ENCODE results near the gene BPNT1. TPM values are rescaled to one million over a fixed set of nuclear protein-coding genes. Genes with fewer than 3 reads are reported as not detected.

The BPNT1 gene
- total and polyA plus RNA-seq, 3 donors from 2014 or later = 22.0 to 28.7 (median 23.1) TPM

- intact Hi-C loops (cut with DNase I; ENCODE audit: low total_unique reads) = no loop called here
- peak in 1 of 3 experiments; percentile 9 for TF ChIP-seq CTCF (IDR thresholded peaks at IDR 0.05)
- no peak for TF ChIP-seq POLR2A (IDR thresholded peaks at IDR 0.05)
- Histone ChIP-seq H3K27me3 (no peaks in the 10 kb centered on the region), H3K27ac (no peak overlapping the region), H3K4me1 (no peaks in the 10 kb centered on the region), H3K36me3 (ENCODE audit: low read depth, missing control alignments) (no peaks in the 10 kb centered on the region), H3K4me3 (no peak overlapping the region), H3K9me3 (no peaks in the 10 kb centered on the region)
- no peak for DNase-seq
- WGBS, 2 donors = 36 to 57% methylated on average over 3 of the region's 3 CpGs
Observed at GRCh38 chr1:220012259-220012658, 77.3 kb downstream of the BPNT1 start.

- Histone ChIP-seq H3K9me3 (no peaks in the 10 kb centered on the region), H3K27me3 (no peaks in the 10 kb centered on the region), H3K36me3 (ENCODE audit: low read depth, missing control alignments) (no peaks in the 10 kb centered on the region), H3K27ac (no peak overlapping the region), H3K4me3 (no peak overlapping the region), H3K4me1 (no peaks in the 10 kb centered on the region)
- intact Hi-C loops (cut with DNase I; ENCODE audit: low total_unique reads) = no loop called here
- TF ChIP-seq POLR2A (IDR thresholded peaks at IDR 0.05) (no peak), CTCF (IDR thresholded peaks at IDR 0.05) (no peak)
- no peak for DNase-seq
Observed at GRCh38 chr1:220011620-220012019, 78.0 kb downstream of the BPNT1 start.

MicroRNAs encoded within 50 kb of the gene (microRNA counts, 767-probe panel; counts per million panel counts)
- microRNA hsa-miR-194-5p = 0 to 152 counts per million in 2 donors
- 0 to 152 counts per million in 2 donors for microRNA hsa-miR-215

Small RNAs within 50 kb of the gene (microRNA-seq; reads per million reads assigned to microRNA genes)
- 6.2 to 7.6 reads per million in 2 donors for gene MIR194-1 (ENCODE audit: borderline number of aligned reads in 2 of 2, borderline replicate concordance in 1 of 2)
- gene MIR215 (ENCODE audit: borderline number of aligned reads in 2 of 2, borderline replicate concordance in 1 of 2) = 9.0 to 11.0 reads per million in 2 donors

Small RNAs within 50 kb of the gene (small RNA-seq; reads per million reads assigned to genes)
- gene MIR194-1 (0 to 0.19 reads per million in 2 donors), gene MIR215 (3.0 to 4.4 reads per million in 2 donors)

Other genes starting within 250 kb of the BPNT1 start
- 1 to 10 TPM; 2.2 to 2.4 TPM for gene SLC30A10, start 161.2 kb downstream of the BPNT1 start, total RNA-seq
- gene SLC30A10, start 161.2 kb downstream of the BPNT1 start, polyA plus RNA-seq (ENCODE audit: insufficient read depth, low read depth, low replicate concordance) = 4.0 TPM
- gene EPRS1, start 43.3 kb downstream of the BPNT1 start, total RNA-seq = 10 to 100 TPM; 25.4 to 38.4 TPM
- gene EPRS1, start 43.3 kb downstream of the BPNT1 start, polyA plus RNA-seq (ENCODE audit: insufficient read depth, low read depth, low replicate concordance) = 43.3 TPM
- gene IARS2, start 4.3 kb upstream of the BPNT1 start, total RNA-seq = 10 to 100 TPM; 62.0 to 62.9 TPM
- 57.6 TPM for gene IARS2, start 4.3 kb upstream of the BPNT1 start, polyA plus RNA-seq (ENCODE audit: insufficient read depth, low read depth, low replicate concordance)
- gene RAB3GAP2, start 182.7 kb upstream of the BPNT1 start, total RNA-seq = 10 to 100 TPM; 24.6 to 28.7 TPM
- gene RAB3GAP2, start 182.7 kb upstream of the BPNT1 start, polyA plus RNA-seq (ENCODE audit: insufficient read depth, low read depth, low replicate concordance) = 17.9 TPM